Mucosa of descending colon (tissue), 3 donors: Measurements from ENCODE around the gene SNX12. TPM values are rescaled to one million over a fixed set of nuclear protein-coding genes. Genes with fewer than 3 reads are reported as not detected.

Source experiments
- ATAC-seq: fragments of 200-7000 bp; cut with Tn5 transposase; one replicate; pipeline ENCODE4 v1.9.1; 2020; ENCODE audit warnings: mild to moderate bottlenecking, moderate library complexity
- DNase-seq, 3 donors: peaks; one replicate each; pipeline ENCODE4 v3.0.0-alpha.2; 2020
- H3K36me3 ChIP-seq: fragments of 200-600 bp; one replicate; pipeline ENCODE4 v1.8.0; 2021; ENCODE audit warnings: low read depth, mild to moderate bottlenecking
- H3K4me1 ChIP-seq: fragments of 200-600 bp; one replicate; pipeline ENCODE4 v1.8.0; 2021; ENCODE audit warnings: low read depth, mild to moderate bottlenecking
- H3K4me3 ChIP-seq: fragments of 200-600 bp; one replicate; pipeline ENCODE4 v1.8.0; 2021; ENCODE audit warnings: mild to moderate bottlenecking
- H3K9me3 ChIP-seq: fragments of 200-600 bp; one replicate; pipeline ENCODE4 v1.8.0; 2021; ENCODE audit warnings: mild to moderate bottlenecking
- intact Hi-C, 2 donors: fragments of 100-400 bp; cut with DNase I in 1 of 2; cut with micrococcal nuclease in 1 of 2; formaldehyde crosslinking; loops; one replicate each; pipeline versions ENCODE4 v1.11.0 to v1.11.1; 2022; cut with DNase I, micrococcal nuclease
- total RNA-seq, 3 donors: library from RNA; stranded (reverse); fragmentation: NEBNext Ultra II Directional in 2 of 3; extraction: Animal tissue kit (Norgen Biotek cat#: 25700) in 2 of 3; gene quantifications; one replicate each; pipeline versions ENCODE4 v1.2.1 to v1.2.4, GENCODE V29; 2021 to 2023
- TF ChIP-seq, protein P1 (sequence below): fragments of 200-600 bp; IDR thresholded peaks from one replicate; pipeline ENCODE4 v1.8.0; 2022; ENCODE audit warnings: antibody characterized with exemption, mild to moderate bottlenecking
- donor health status: DM: no; HTN: no; CAD: no; lungs with moderate emphysema.
- donor health status: DM: no; HTN: no; CAD: no.
- donor health status: DM: no; HTN: yes; CAD: no.

The SNX12 gene
- total RNA-seq, 3 donors from 2014 or later = 56.4 to 86.6 (median 68.2) TPM

GRCh38 chrX:71096760-71097032 lies 28.6 kb upstream of the SNX12 start:
- Histone ChIP-seq H3K9me3 (no peaks in the 10 kb centered on the region), H3K36me3 (no peaks in the 10 kb centered on the region), H3K4me3 (no peak overlapping the region), H3K4me1 (no peaks in the 10 kb centered on the region)
- ATAC-seq (peak; percentile 4), DNase-seq (no peak)
- intact Hi-C loops = no loop called here
- TF ChIP-seq, protein P1, sequence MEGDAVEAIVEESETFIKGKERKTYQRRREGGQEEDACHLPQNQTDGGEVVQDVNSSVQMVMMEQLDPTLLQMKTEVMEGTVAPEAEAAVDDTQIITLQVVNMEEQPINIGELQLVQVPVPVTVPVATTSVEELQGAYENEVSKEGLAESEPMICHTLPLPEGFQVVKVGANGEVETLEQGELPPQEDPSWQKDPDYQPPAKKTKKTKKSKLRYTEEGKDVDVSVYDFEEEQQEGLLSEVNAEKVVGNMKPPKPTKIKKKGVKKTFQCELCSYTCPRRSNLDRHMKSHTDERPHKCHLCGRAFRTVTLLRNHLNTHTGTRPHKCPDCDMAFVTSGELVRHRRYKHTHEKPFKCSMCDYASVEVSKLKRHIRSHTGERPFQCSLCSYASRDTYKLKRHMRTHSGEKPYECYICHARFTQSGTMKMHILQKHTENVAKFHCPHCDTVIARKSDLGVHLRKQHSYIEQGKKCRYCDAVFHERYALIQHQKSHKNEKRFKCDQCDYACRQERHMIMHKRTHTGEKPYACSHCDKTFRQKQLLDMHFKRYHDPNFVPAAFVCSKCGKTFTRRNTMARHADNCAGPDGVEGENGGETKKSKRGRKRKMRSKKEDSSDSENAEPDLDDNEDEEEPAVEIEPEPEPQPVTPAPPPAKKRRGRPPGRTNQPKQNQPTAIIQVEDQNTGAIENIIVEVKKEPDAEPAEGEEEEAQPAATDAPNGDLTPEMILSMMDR = no peak

- H3K4me1 ChIP-seq = no peaks in the 10 kb centered on the region
- H3K4me3 ChIP-seq = peak overlapping the region; percentile 14
- TF ChIP-seq, protein P1 = no peak
- peak; percentile 69 for ATAC-seq
- no peaks in the 10 kb centered on the region for H3K36me3 ChIP-seq
- no peaks in the 10 kb centered on the region for H3K9me3 ChIP-seq
- intact Hi-C loops = no loop called here
- peak in 2 of 3 donors; percentile 43 to 54 for DNase-seq
These were observed 28.0 kb upstream of the SNX12 start for GRCh38 chrX:71095981-71096759.

DNA sequence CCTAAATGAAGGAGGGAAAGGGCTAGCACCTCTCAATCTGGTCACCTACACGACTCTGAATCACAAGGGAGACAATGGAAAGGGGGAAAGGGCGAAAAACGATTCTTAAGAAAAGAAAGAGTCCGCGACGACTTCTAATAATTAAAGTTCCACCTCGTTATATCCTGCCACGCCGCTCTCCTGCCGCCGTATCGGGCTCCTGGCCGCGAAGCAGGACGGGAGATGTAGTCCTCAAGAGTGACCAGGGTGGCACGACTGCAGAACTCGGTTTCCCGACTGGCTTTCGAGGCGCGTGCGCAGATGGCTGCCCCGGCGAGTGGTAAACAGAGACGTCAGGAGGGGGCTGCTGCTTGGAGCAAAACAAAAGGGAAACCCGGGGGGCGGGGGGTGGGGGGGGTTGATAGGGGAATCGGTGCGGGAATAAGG lies 27.4 kb upstream of the SNX12 start, which contains the start of gene FOXO4:
Gene FOXO4 (plus strand): TSS at position 297 of the 426 bp plus-strand sequence. CDS start 678 bp downstream, outside the sequence.
- intact Hi-C loops = no loop called here
- H3K9me3 ChIP-seq = no peaks in the 10 kb centered on the region
- peak; percentile 93 for ATAC-seq
- no peaks in the 10 kb centered on the region for H3K4me1 ChIP-seq
- DNase-seq = peak; percentile 91 to 95 (median 93)
- TF ChIP-seq, protein P1 = no peak
- no peaks in the 10 kb centered on the region for H3K36me3 ChIP-seq
- peak within 1 kb of the TSS; percentile 14 for H3K4me3 ChIP-seq

DNA sequence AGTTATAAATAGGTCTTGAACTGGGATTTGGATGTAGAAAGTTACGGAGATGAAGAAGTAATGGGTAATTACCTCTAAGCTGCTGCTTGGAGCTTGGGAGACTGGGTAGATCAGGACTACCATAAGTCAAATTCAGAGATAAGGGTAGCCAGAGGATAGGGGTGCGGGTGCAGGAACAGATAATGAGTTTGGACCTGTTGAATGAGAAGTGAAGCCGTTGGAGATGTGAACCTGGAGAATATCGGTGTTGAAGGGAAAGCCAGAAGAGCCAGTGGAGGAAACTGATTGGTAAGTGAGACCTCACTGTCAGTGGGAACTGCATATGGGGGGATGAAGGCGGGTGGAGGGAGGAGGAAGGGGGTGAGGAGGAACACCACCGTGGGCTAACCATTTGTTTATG lies 26.9 kb upstream of the SNX12 start:
- DNase-seq (no peak), ATAC-seq (no peak)
- no peaks in the 10 kb centered on the region for H3K36me3 ChIP-seq
- no peak overlapping the region for H3K4me3 ChIP-seq
- TF ChIP-seq, protein P1 = no peak
- no peaks in the 10 kb centered on the region for H3K9me3 ChIP-seq
- intact Hi-C loops = no loop called here
- no peaks in the 10 kb centered on the region for H3K4me1 ChIP-seq

- intact Hi-C loops = no loop called here
- no peaks in the 10 kb centered on the region for H3K4me1 ChIP-seq
- no peaks in the 10 kb centered on the region for H3K9me3 ChIP-seq
- ATAC-seq (no peak), DNase-seq (no peak)
- H3K36me3 ChIP-seq = no peaks in the 10 kb centered on the region
- TF ChIP-seq, protein P1 = no peak
- H3K4me3 ChIP-seq = no peak overlapping the region
These were observed 23.1 kb upstream of the SNX12 start for GRCh38 chrX:71091263-71091662.
